GM12872 (cell line): ENCODE data around the gene HERC4.

Source experiments
- CTCF ChIP-seq: IDR thresholded peaks from 3 replicates; pipeline ENCODE4 v1.5.1; 2011; ENCODE audit warnings: low read depth, mild to moderate bottlenecking, low read length, moderate library complexity; ENCODE audit not compliant: insufficient read depth

Gene HERC4

DNA sequence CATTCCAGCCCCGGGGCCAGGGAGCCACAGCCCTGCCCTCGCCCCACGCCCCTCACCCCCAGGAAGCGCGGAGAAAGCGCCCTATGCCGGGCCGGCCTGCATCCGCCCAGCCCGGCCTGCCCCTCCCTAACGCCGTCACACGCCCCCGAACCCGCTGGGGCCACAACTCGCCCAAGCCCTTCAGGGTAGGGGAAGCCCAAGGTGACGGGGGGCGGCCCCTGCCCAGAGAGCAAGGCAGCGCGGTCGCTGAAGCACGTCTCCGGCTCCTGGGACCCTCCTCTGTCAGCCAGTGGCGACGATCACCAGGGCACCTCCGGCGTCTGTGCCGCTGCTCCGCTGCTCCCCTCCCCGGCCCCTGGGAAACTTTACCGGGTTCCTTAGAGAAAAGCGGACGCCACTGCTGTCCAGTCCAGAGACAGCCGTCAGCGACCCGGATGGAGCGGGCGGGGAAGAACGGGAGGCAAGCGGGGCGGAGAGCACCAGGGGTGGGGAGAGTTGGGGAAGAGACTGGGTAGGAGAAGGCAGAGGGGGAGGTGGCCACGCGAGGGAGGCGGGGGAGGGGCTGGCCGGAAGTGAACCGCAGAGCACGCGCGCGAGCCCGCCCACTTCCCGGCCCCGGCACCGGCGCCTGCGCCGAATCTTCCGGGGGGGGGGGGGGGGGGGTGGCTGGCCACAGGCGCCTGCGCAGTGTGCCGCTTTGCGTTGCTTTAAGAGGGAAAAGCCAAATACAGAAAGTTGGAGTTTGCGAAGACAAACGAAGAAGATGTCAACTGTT, at the start of gene HERC4:
Gene HERC4 (minus strand): TSS at position 509 of the 775 bp plus-strand sequence. CDS start 2,175 bp downstream, outside the sequence.
- no peak for TF ChIP-seq CTCF

- TF ChIP-seq CTCF: no peak
These were observed 49.6 kb upstream of the HERC4 start for GRCh38 chr10:68124718-68125117.

DNA sequence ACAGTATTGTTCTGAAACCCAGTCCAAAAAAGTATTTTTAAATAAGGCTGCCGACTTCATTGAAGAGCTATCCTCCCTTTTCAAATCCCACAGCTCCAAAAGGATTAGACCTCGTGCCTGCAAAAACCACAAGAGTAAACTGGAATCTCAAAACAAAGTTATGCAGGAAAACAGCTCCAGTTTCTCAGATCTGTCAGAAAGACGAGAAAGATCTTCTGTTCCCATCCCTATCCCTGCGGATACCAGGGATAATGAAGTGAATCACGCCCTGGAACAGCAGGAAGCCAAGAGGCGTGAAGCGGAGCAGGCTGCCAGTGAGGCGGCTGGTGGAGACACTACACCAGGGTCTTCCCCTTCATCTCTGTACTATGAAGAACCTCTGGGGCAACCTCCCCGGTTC, 46.8 kb upstream of the HERC4 start:
- no peak for TF ChIP-seq CTCF

GRCh38 chr10:68121020-68121743, 46.1 kb upstream of the HERC4 start:
- no peak for TF ChIP-seq CTCF

DNA sequence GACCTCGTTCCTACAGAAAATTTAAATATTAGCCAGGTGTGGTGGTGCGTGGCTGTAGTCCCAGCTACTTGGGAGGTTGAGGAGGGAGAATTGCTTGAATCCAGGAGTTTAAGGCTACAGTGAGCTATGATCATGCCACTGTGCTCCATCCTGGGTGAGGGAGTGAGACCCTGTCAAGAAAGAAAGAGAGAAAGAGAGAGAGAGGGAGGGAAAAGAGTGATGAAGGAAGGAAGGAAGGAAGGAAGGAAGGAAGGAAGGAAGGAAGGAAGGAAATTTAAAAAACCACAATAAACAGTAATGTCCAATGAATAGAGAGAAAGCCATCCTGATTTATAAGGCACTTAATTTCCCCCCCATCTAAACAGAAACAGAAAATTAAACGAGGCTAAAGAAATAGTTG, 43.6 kb upstream of the HERC4 start:
- TF ChIP-seq CTCF: no peak

GRCh38 chr10:68112837-68113236, 37.8 kb upstream of the HERC4 start:
- TF ChIP-seq CTCF: no peak

GRCh38 chr10:68111584-68111983, 36.5 kb upstream of the HERC4 start:
- TF ChIP-seq CTCF: no peak
